HepG2 (cell line): Measurements from ENCODE around the gene ETV6.

ENCODE experiments used
- CAMTA2 ChIP-seq: sonication (generic); formaldehyde crosslinking; IDR thresholded peaks from 2 replicates; pipeline ENCODE4 v1.4.0; 2020; ENCODE audit warnings: mild to moderate bottlenecking, missing genetic modification reagents, borderline replicate concordance
- ESRRA ChIP-seq: sonication (generic); formaldehyde crosslinking; IDR thresholded peaks from 2 replicates; pipeline ENCODE4 v1.5.1; 2020; ENCODE audit warnings: mild to moderate bottlenecking, low read depth, missing genetic modification reagents
- IRF9 ChIP-seq: sonication (generic); formaldehyde crosslinking; IDR thresholded peaks from 2 replicates; pipeline ENCODE4 v1.8.0; 2022; ENCODE audit warnings: missing genetic modification reagents, mild to moderate bottlenecking, borderline replicate concordance
- KLF11 ChIP-seq: IDR thresholded peaks from 2 replicates; pipeline ENCODE4 v1.6.1; 2016; ENCODE audit warnings: missing compliant biosample characterization
- NR2C2 ChIP-seq: sonication (generic); formaldehyde crosslinking; IDR thresholded peaks from 2 replicates; pipeline ENCODE4 v1.4.0; 2020; ENCODE audit warnings: missing genetic modification reagents, mild to moderate bottlenecking, moderate library complexity, borderline replicate concordance
- POLR2AphosphoS5 ChIP-seq: IDR thresholded peaks from 2 replicates; pipeline ENCODE4 v1.6.1; 2012; ENCODE audit warnings: low read depth, low read length
- SPEN ChIP-seq: sonication (generic); formaldehyde crosslinking; IDR thresholded peaks from 2 replicates; pipeline ENCODE4 v1.5.1; 2020; ENCODE audit warnings: low read depth, mild to moderate bottlenecking, missing genetic modification reagents
- YY1 ChIP-seq: IDR thresholded peaks from 2 replicates; pipeline ENCODE4 v1.6.1; 2011; ENCODE audit warnings: low read length, low read depth, moderate library complexity, mild to moderate bottlenecking; ENCODE audit not compliant: insufficient read depth, insufficient replicate concordance
- ZZZ3 ChIP-seq: sonication (generic); formaldehyde crosslinking; IDR thresholded peaks from 2 replicates; pipeline ENCODE4 v1.4.0; 2020; ENCODE audit warnings: missing genetic modification reagents, mild to moderate bottlenecking, borderline replicate concordance

- no peak for TF ChIP-seq NR2C2 (CRISPR knock-in tag)
- TF ChIP-seq POLR2AphosphoS5 = no peak
- no peak for TF ChIP-seq YY1
- no peak for TF ChIP-seq CAMTA2 (CRISPR knock-in tag)
- no peak for TF ChIP-seq IRF9 (CRISPR knock-in tag)
- no peak for TF ChIP-seq ESRRA (CRISPR knock-in tag)
- no peak for TF ChIP-seq ZZZ3 (CRISPR knock-in tag)
- TF ChIP-seq SPEN (CRISPR knock-in tag) = no peak
- no peak for TF ChIP-seq KLF11 (CRISPR knock-in tag)
Observed at GRCh38 chr12:11881835-11882234, 232.4 kb downstream of the ETV6 start.
